Islet of Langerhans (tissue), 1 donor: Measurements from ENCODE around the gene HIGD2A.
"Not testable (repeated sequence)": the region's sequence is repeated elsewhere in the genome, so short reads cannot be mapped to it uniquely, and the experiment has no call there.

ENCODE experiments used
- FAIRE-seq: peaks from one replicate; lab custom pipeline; 2011; peaks lifted over from hg19 to GRCh38; lab: Jason Lieb, UNC

The HIGD2A gene

GRCh38 chr5:176394881-176395675 lies 6.5 kb downstream of the HIGD2A start:
- no peak for FAIRE-seq

GRCh38 chr5:176396330-176396729 lies 7.8 kb downstream of the HIGD2A start:
- no peak for FAIRE-seq

GRCh38 chr5:176397736-176398420 lies 9.3 kb downstream of the HIGD2A start:
- no peak for FAIRE-seq

GRCh38 chr5:176400382-176401156 lies 12.0 kb downstream of the HIGD2A start:
- no peak for FAIRE-seq

GRCh38 chr5:176401281-176402205 lies 13.0 kb downstream of the HIGD2A start:
- FAIRE-seq: no peak

- no peak for FAIRE-seq
Measured at GRCh38 chr5:176405656-176406435, 17.3 kb downstream of the HIGD2A start.

- no peak for FAIRE-seq
Measured at GRCh38 chr5:176406436-176407052, 18.0 kb downstream of the HIGD2A start.

GRCh38 chr5:176407456-176408251 lies 19.1 kb downstream of the HIGD2A start:
- FAIRE-seq: no peak

GRCh38 chr5:176408252-176408573 lies 19.7 kb downstream of the HIGD2A start:
- not testable (repeated sequence) for FAIRE-seq

GRCh38 chr5:176408590-176408989 lies 20.0 kb downstream of the HIGD2A start:
- no peak for FAIRE-seq

- no peak for FAIRE-seq
Measured at GRCh38 chr5:176409765-176410164, 21.2 kb downstream of the HIGD2A start.

- no peak for FAIRE-seq
Measured at GRCh38 chr5:176410486-176411180, 22.1 kb downstream of the HIGD2A start.

- no peak for FAIRE-seq
Measured at GRCh38 chr5:176412517-176413254, 24.1 kb downstream of the HIGD2A start.

- no peak for FAIRE-seq
Measured at GRCh38 chr5:176413255-176413565, 24.7 kb downstream of the HIGD2A start.

GRCh38 chr5:176413709-176414191 lies 25.2 kb downstream of the HIGD2A start:
- FAIRE-seq: no peak

- FAIRE-seq: no peak
Measured at GRCh38 chr5:176414704-176415103, 26.2 kb downstream of the HIGD2A start.

- no peak for FAIRE-seq
Measured at GRCh38 chr5:176415240-176415951, 26.8 kb downstream of the HIGD2A start.
